Activated naive CD4-positive, alpha-beta T cell treated with anti-CD3 and anti-CD28 coated beads for 36 hours (primary cell): ENCODE measurements around the gene ANKRD13A. TPM values are rescaled to one million over a fixed set of nuclear protein-coding genes. Genes with fewer than 3 reads are reported as not detected.
A peak's percentile ranks its signal among the peaks of the same experiment; 100 is the strongest.
"Not testable (repeated sequence)": the region's sequence is repeated elsewhere in the genome, so short reads cannot be mapped to it uniquely, and the experiment has no call there.

Source experiments
- CTCF ChIA-PET: fragments of 350-600 bp; sonication (Branson Sonifier 250); formaldehyde crosslinking; loops from one replicate; lab custom pipeline; 2021; ENCODE audit warnings: antibody characterized with exemption; lab: Charles Lee
- DNase-seq: peaks from one replicate; pipeline ENCODE4 v3.0.0-alpha.2; 2020
- H3K27ac Mint-ChIP-seq: one replicate; pipeline ENCODE4 v1.8.0; 2021; ENCODE audit warnings: mild to moderate bottlenecking, mixed read lengths
- H3K27me3 Mint-ChIP-seq: one replicate; pipeline ENCODE4 v1.8.0; 2021; ENCODE audit warnings: low read depth, mixed read lengths
- H3K36me3 Mint-ChIP-seq: one replicate; pipeline ENCODE4 v1.8.0; 2021; ENCODE audit warnings: low read depth, mixed read lengths
- H3K4me1 Mint-ChIP-seq: one replicate; pipeline ENCODE4 v1.8.0; 2021; ENCODE audit warnings: low read depth, mixed read lengths
- H3K4me3 Mint-ChIP-seq: one replicate; pipeline ENCODE4 v1.8.0; 2021; ENCODE audit warnings: mild to moderate bottlenecking, moderate library complexity, mixed read lengths
- H3K9me3 Mint-ChIP-seq: one replicate; pipeline ENCODE4 v1.8.0; 2021; ENCODE audit warnings: mixed read lengths
- intact Hi-C: fragments of 100-400 bp; cut with micrococcal nuclease; formaldehyde crosslinking; loops from one replicate; pipeline ENCODE4 v1.15.1; 2023
- total RNA-seq, 2 experiments: library from RNA; stranded (reverse); gene quantifications; one replicate each; pipeline ENCODE4 v1.2.3, GENCODE V29; 2021

Gene ANKRD13A
- total RNA-seq, 2 experiments from 2014 or later = 28.3 to 31.5 TPM

DNA sequence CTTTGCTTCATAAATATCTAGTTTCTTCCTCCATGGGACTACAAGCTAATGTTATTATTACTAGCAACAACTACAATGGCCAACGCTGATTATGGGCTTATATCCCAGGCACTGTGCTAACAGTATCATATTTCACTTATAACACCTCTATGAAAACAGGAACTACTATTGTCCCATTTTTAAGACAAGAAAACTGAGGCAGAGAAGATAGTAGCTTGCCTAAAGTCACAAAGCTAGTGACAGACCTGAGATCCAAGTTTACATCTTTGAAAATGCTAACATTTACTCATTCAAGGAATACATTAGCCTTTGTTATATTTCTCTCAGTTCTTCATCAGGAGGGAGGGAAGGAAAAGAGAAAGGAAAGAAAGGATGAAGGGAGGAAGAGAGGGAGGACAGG, 35.9 kb upstream of the ANKRD13A start:
- intact Hi-C loops = no loop called here
- H3K4me1 Mint-ChIP-seq = peaks cover 9% of the 10 kb centered on the region
- H3K27me3 Mint-ChIP-seq = no peaks in the 10 kb centered on the region
- H3K9me3 Mint-ChIP-seq = no peaks in the 10 kb centered on the region
- H3K27ac Mint-ChIP-seq = no peak overlapping the region
- H3K36me3 Mint-ChIP-seq = peaks cover 23% of the 10 kb centered on the region
- DNase-seq = no peak
- CTCF ChIA-PET = interaction anchor here (0.6 kb wide), 1 partner anchor 16 kb away, joined by 3 read pairs; no protein-coding TSS in a partner anchor
- H3K4me3 Mint-ChIP-seq = no peak overlapping the region

DNA sequence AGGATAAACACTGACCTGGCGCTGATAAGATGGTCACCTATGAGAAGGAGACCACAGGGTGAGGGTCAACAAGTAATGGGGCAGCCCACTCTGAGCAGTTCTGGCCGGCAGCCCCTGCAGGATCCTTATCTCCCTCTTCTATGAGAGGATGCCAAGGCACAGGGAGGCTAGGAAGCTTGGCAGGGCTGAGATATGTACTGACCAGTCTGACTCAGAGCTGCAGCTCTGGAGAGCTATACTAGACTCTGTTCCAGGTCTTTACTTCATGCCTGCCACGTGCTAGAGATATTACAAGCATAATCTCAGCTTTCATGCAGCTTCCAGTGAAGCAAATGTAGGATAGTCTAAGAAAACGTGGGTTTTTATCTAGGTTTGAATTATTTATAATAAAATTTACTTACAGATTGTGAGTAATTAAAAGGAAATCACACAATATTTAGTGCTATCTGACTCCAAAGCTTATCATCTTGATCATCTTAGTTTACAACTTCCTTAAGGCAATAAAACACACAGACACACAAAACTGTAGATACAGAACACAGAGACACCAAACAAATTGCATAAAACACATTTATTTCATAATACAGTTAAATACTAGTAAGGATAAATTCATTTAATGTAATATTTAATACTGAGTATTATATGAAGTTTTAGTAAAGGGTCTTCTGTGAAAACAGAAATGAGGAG, 35.3 kb upstream of the ANKRD13A start:
- Mint-ChIP-seq H3K9me3 (no peaks in the 10 kb centered on the region), H3K4me3 (no peak overlapping the region), H3K4me1 (peaks cover 9% of the 10 kb centered on the region), H3K27me3 (no peaks in the 10 kb centered on the region), H3K36me3 (peaks cover 19% of the 10 kb centered on the region), H3K27ac (no peak overlapping the region)
- CTCF ChIA-PET = interaction anchor here (1.2 kb wide), 1 partner anchor 16 kb away, joined by 5 read pairs; no protein-coding TSS in a partner anchor
- intact Hi-C loops = no loop called here
- DNase-seq = no peak

DNA sequence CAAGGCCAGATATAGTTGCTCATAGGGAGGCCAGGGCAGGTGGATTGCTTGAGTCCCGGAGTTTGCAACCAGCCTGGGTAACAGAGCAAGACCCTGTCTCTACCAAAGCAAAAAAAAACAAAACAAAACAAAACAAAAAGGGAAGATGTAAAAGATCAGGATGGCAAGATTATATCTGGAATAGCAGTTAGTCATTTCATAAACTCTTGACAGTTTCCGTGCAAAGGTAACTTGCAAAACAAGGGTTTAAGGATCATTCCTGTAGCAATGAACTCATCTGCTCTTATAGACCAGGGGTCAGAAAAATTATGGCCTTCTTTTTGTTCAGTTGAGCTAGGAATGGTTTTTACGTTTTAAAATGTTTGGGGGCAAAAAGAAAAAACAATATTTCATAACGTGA, 32.7 kb upstream of the ANKRD13A start:
- no peak overlapping the region for H3K27ac Mint-ChIP-seq

DNA sequence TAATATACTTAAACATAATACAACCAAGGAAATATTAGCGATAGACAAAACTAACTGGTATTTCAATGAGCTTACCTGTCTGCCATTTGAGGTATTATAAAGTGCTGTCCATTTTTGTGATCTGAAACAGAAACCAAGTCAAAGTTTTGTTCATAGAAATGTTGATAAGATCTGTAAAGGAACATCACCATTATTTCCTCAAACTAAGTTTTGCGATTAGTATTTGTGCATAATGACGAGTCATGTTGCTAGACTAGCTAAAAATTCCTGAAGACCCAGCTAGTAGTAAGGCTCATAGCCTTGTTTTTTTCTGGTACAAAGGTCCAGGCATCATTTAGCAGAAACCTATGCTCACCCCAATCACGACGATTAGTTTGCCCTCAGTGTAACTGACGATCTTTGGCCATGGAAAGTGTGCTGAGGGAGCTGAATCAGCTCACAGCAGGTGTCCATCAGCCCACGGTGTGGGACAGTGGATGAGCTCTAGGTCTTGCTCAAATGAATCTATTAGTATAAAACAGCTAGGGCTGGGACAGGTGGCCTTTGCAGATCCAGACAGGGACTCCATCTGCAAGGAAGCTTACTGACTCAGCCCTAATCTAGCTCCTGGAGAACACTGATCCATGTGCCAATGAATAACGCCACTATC, 31.7 kb upstream of the ANKRD13A start:
- intact Hi-C loops = no loop called here
- no peak overlapping the region for H3K27ac Mint-ChIP-seq
- H3K9me3 Mint-ChIP-seq = no peaks in the 10 kb centered on the region
- CTCF ChIA-PET = interaction anchor here (1.2 to 1.5 kb wide), 2 partner anchors 37 to 46 kb away, joined by 3 read pairs; no protein-coding TSS in a partner anchor
- no peak overlapping the region for H3K4me3 Mint-ChIP-seq
- no peaks in the 10 kb centered on the region for H3K27me3 Mint-ChIP-seq
- peaks cover 33% of the 10 kb centered on the region for H3K36me3 Mint-ChIP-seq
- H3K4me1 Mint-ChIP-seq = peaks cover 11% of the 10 kb centered on the region
- no peak for DNase-seq

More for the DNA sequence above, 32.7 kb upstream of the ANKRD13A start:
- DNase-seq = no peak
- no peaks in the 10 kb centered on the region for H3K9me3 Mint-ChIP-seq
- H3K4me3 Mint-ChIP-seq = no peak overlapping the region
- no peaks in the 10 kb centered on the region for H3K27me3 Mint-ChIP-seq
- intact Hi-C loops = no loop called here
- peaks cover 11% of the 10 kb centered on the region for H3K4me1 Mint-ChIP-seq
- H3K36me3 Mint-ChIP-seq = peaks cover 28% of the 10 kb centered on the region
- CTCF ChIA-PET = no interaction called here

DNA sequence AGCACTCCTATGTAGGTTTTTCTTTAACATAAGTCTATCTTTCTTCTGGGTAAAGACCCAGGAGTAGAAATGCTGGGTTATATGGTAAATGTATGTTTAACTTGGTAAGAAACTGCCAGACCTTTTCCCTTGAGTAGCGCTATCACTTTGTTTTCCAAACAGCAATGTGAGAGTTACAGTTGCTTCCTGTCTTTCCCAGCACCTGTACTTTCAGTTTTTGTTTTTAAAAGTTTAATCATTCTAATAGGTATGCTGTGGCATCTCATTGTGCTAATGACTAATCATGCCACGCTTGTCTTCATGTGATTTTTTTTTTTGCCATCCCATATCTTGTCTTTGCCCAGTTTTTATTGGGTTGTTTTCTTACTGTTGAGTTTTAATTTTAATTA, 31.2 kb upstream of the ANKRD13A start:
- Mint-ChIP-seq H3K36me3 (peaks cover 35% of the 10 kb centered on the region), H3K4me1 (peaks cover 11% of the 10 kb centered on the region), H3K27me3 (no peaks in the 10 kb centered on the region), H3K27ac (no peak overlapping the region), H3K9me3 (no peaks in the 10 kb centered on the region), H3K4me3 (no peak overlapping the region)
- no peak for DNase-seq
- CTCF ChIA-PET = interaction anchor here (0.6 to 1.5 kb wide), 3 partner anchors 36 to 79 kb away, joined by 3 to 4 read pairs (median 3); no protein-coding TSS in a partner anchor
- intact Hi-C loops = no loop called here

DNA sequence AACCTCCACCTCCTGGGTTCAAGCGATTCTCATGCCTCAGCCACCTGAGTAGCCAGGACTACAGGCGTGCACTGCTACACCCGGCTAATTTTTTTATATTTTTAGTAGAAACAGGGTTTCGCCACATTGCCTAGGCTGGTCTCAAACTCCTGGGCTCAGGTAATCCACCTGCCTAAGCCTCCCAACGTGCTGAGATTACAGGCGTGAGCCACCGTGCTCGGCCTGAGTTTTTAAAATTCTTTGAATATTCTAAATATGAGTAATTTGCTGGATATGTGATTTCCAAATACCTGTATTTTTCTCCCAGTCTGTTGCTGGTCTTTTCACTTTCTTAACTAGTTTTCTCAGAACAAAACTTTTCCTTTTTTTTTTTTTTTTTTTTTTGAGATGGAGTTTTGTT, 30.4 kb upstream of the ANKRD13A start:
- Mint-ChIP-seq H3K27me3 (no peaks in the 10 kb centered on the region), H3K9me3 (no peaks in the 10 kb centered on the region), H3K36me3 (peaks cover 42% of the 10 kb centered on the region), H3K4me3 (no peak overlapping the region), H3K4me1 (peaks cover 19% of the 10 kb centered on the region), H3K27ac (no peak overlapping the region)
- CTCF ChIA-PET = interaction anchor here (1.2 kb wide), 1 partner anchor 36 kb away, joined by 3 read pairs; no protein-coding TSS in a partner anchor
- no peak for DNase-seq
- intact Hi-C loops = no loop called here

DNA sequence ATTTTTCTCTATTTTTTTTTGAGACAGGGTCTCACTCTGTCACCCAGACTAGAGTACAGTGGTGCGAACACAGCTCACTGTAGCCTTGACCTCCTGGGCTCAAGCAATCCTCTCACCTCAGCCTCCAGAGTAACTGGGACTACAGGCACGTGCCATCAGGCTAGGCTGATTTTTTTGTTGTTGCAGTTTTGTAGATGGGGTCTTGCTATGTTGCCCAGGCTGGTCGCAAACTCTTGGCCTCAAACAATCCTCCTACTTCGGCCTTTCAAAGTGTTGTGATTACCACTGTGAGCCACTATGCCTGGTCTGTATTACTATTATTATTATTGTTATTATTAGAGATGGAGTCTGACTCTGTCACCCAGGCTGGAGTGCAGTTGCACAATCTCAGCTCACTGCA, 26.4 kb upstream of the ANKRD13A start:
- CTCF ChIA-PET = interaction anchor here (0.7 to 1.0 kb wide), 2 partner anchors 32 to 193 kb away, joined by 5 to 7 read pairs; no protein-coding TSS in a partner anchor
- peaks cover 4% of the 10 kb centered on the region for H3K9me3 Mint-ChIP-seq

DNA sequence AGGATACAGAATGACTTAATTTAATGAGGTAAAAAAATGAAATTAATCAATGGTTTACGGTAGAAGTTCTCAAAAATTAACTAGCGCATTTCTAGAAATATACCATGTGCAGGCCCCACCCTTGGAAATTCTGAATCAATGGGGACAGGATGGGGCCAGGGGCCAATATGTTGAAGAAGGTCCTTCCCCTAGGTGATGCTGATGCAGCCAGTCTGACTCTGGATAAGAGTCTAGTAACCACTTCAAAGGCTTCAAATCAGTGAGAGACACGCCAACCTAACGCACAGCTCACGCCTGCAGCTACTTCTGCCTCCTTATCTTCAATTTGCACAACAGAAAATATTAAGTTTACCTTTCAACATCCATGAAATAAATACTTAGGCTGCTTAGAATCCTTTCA, 17.9 kb upstream of the ANKRD13A start:
- H3K4me1 Mint-ChIP-seq = peaks cover 68% of the 10 kb centered on the region
- peaks cover 73% of the 10 kb centered on the region for H3K36me3 Mint-ChIP-seq
- H3K4me3 Mint-ChIP-seq = no peak overlapping the region
- CTCF ChIA-PET = interaction anchor here (0.6 to 0.8 kb wide), 2 partner anchors 16 to 146 kb away, joined by 3 to 4 read pairs; no protein-coding TSS in a partner anchor
- no peaks in the 10 kb centered on the region for H3K27me3 Mint-ChIP-seq
- peak overlapping the region; percentile 82 for H3K27ac Mint-ChIP-seq
- H3K9me3 Mint-ChIP-seq = peaks cover 8% of the 10 kb centered on the region
- intact Hi-C loops = loop anchor here (1.0 to 2.0 kb wide), 4 partner anchors 13 to 93 kb away; no protein-coding TSS in a partner anchor
- DNase-seq = peak; percentile 90

More for the DNA sequence above, 26.4 kb upstream of the ANKRD13A start:
- H3K4me1 Mint-ChIP-seq = peaks cover 23% of the 10 kb centered on the region
- no peak for DNase-seq
- intact Hi-C loops = loop anchor here (1.0 to 5.0 kb wide), 2 partner anchors 14 to 34 kb away; no protein-coding TSS in a partner anchor
- H3K27me3 Mint-ChIP-seq = no peaks in the 10 kb centered on the region
- H3K27ac Mint-ChIP-seq = no peak overlapping the region
- H3K36me3 Mint-ChIP-seq = peaks cover 54% of the 10 kb centered on the region
- no peak overlapping the region for H3K4me3 Mint-ChIP-seq

DNA sequence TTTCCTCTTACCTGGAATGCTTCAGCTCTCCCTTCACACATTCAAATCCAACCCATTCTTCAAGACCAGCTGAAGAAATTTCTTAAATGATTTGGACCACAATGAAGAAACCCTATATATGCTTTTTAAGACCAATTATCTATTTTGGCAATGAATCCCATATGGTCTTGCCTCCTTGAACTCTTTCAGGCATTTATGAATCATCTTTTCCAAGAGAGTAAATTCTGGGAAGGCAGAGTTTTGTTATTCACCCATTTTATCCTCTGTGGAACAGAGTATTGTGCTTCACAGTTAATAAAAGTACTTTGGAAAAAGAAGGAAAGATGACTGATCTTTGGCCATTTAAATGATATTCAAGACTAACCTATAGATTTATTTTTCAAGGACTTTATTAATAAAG, 17.0 kb upstream of the ANKRD13A start:
- H3K27me3 Mint-ChIP-seq = no peaks in the 10 kb centered on the region
- CTCF ChIA-PET = no interaction called here
- H3K36me3 Mint-ChIP-seq = peaks cover 65% of the 10 kb centered on the region
- intact Hi-C loops = no loop called here
- H3K9me3 Mint-ChIP-seq = peaks cover 8% of the 10 kb centered on the region
- H3K4me3 Mint-ChIP-seq = no peak overlapping the region
- no peak for DNase-seq
- H3K27ac Mint-ChIP-seq = no peak overlapping the region
- peaks cover 66% of the 10 kb centered on the region for H3K4me1 Mint-ChIP-seq

DNA sequence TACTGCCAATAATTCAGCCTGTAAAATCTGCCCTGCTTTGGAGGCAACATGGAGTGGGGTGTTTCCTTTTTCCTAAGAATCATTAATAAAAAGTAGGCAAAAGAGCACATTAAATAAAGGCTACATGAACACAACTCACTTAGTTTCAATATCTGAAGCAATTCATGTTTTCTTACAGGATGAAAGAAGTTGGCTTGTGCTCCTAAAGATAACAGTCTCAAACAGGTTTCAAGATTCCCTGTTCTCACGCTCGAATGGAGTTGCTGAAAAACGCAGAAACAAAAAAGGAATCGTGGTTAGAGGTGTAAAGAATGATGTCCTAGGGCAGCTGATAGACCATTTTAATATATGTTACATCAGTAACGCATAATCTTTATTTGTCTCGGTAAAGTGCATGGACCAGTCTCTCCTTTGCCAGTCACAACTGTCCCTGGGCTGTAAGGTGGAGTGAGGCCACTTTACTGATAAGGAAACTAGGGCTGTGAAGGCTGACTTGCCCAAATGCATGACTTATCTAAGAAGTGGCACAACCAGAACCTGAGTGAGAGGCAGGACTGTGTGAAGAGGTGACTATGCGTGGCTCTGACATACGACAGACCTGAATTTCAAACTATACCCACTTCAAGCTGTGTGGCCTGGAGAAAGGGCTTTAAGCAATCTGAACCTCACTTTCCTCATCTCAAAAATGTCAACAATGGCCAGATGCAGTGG, 15.6 kb upstream of the ANKRD13A start:
- Mint-ChIP-seq H3K27me3 (no peaks in the 10 kb centered on the region), H3K9me3 (peaks cover 4% of the 10 kb centered on the region), H3K4me3 (no peak overlapping the region), H3K27ac (no peak overlapping the region), H3K4me1 (peaks cover 69% of the 10 kb centered on the region), H3K36me3 (peaks cover 60% of the 10 kb centered on the region)
- DNase-seq = no peak
- intact Hi-C loops = no loop called here
- CTCF ChIA-PET = no interaction called here

DNA sequence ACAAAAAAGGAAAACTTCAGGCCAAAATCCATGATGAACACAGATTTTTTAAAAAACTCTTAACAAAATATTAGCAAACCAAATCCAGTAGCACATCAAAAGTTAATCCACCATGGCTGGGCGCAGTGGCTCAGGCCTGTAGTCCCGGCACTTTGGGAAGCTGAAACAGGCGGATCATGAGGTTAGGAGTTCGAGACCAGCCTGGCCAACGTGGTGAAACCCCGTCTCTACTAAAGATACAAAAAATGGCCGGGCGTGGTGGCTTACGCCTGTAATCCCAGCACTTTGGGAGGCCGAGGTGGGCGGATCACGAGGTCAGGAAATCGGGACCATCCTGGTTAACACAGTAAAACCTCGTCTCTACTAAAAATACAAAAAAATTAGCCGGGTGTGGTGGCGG, 13.0 kb upstream of the ANKRD13A start:
- not testable (repeated sequence) for H3K27ac Mint-ChIP-seq, H3K9me3 Mint-ChIP-seq, DNase-seq, H3K27me3 Mint-ChIP-seq, H3K4me3 Mint-ChIP-seq
- CTCF ChIA-PET = interaction anchor here (1.2 kb wide), 1 partner anchor 18 kb away, joined by 3 read pairs; no protein-coding TSS in a partner anchor
- intact Hi-C loops = loop anchor here (2.0 to 5.0 kb wide), 2 partner anchors 593 to 1294 kb away; no protein-coding TSS in a partner anchor
- Mint-ChIP-seq H3K36me3 (peaks cover 55% of the 10 kb centered on the region), H3K4me1 (peaks cover 64% of the 10 kb centered on the region)

DNA sequence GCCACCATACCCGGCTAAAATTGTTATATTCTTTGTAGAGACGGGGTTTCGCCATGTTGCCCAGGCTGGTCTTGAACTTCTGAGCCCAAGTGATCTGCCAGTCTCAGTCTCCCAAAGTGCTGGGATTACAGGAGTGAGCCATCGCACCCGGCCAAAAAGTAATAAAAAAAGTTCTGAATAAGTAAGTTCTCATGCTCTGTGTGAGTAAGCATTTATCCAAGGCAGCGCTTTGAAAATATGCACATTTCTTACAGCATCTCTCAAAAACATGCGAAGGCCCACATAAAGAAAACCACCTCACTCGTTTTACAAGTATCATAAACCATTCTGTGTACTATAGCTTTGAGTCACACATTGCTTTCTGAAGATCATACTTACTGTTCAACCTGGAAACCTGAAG, 11.6 kb upstream of the ANKRD13A start:
- intact Hi-C loops = loop anchor here (1.0 to 5.0 kb wide), 7 partner anchors 8 to 1295 kb away; partner anchors contain the start of gene GIT2

More for the DNA sequence above, 11.6 kb upstream of the ANKRD13A start:
- Mint-ChIP-seq H3K27me3 (no peaks in the 10 kb centered on the region), H3K9me3 (no peaks in the 10 kb centered on the region), H3K36me3 (peaks cover 51% of the 10 kb centered on the region), H3K4me3 (no peak overlapping the region), H3K4me1 (peaks cover 61% of the 10 kb centered on the region), H3K27ac (peak overlapping the region; percentile 84)
- DNase-seq = peak; percentile 69
- CTCF ChIA-PET = interaction anchor here (0.7 kb wide), 1 partner anchor 48 kb away, joined by 3 read pairs; no protein-coding TSS in a partner anchor
